ENCODE data around the gene ZNF296.

ZNF296 gene

DNA sequence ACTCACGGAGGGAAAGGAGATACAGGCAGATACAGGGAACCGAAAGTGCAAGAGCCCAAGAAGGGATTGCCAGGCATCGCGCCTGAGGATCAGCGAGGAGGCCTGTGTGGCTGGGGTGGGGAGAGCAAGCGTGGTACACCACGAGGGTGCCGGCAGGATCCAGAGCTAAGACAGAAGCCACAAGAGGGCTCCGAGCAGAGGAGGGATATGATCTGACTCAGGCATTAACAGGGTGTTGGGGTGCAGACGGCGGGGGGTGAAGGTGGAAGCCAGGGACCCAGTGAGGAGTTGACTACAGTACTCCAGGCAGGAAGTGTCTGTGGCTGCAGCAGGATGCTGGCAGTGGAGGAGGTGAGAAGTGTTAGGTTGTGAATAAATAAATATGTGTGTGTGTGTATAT lies 11.3 kb upstream of the ZNF296 start:
- DNase-seq (ENCODE audit: extremely low read depth in 1 of 2, low read depth in 1 of 2) = peak; percentile 29 to 45

GRCh38 chr19:45086480-45086879 lies 10.2 kb upstream of the ZNF296 start:
- no peak for DNase-seq (ENCODE audit: extremely low read depth in 1 of 2, low read depth in 1 of 2)

DNA sequence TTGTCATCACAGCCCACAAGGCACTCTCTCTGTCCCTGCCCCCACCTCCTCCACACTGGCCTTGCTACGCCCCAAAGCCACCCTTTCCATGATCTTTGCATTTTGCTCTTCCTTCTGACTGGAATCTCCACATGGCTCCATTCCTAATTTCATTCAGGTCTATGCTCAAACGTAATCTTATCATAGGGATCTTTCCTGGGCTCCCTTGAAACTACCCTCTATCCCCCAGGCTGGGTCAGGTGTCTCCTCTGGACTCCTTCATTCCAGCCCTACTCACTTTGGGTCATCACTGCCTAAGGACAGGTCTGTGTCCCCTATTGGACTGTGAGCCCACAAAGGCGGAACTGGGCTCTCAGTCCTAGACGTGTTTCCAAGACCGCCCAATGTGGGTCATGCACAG lies 5.9 kb upstream of the ZNF296 start:
- no peak for DNase-seq (ENCODE audit: extremely low read depth in 1 of 2, low read depth in 1 of 2)

DNA sequence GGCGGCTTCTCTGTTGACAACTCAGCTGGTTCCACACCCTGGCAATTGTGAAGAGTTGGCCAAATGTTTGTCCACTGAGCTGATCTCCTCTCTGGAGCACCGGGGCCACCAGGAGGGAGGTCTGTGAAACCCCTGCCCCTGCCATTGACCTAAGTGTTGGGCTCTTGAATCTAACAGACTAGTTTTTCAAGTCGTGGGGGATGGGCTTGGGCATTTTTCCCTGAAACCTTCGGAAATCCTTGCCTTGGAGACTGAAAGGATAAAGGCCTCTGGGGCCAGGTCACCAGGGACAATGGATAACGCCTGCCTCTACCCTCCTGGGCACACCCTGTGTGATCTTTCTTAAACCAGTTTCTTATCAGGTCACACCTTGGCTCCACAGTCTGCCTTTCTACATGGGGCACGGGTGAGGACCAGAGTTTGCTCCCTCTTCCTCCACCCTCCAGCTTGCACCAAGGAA lies 3.7 kb upstream of the ZNF296 start:
- DNase-seq (ENCODE audit: extremely low read depth in 1 of 2, low read depth in 1 of 2) = no peak

DNA sequence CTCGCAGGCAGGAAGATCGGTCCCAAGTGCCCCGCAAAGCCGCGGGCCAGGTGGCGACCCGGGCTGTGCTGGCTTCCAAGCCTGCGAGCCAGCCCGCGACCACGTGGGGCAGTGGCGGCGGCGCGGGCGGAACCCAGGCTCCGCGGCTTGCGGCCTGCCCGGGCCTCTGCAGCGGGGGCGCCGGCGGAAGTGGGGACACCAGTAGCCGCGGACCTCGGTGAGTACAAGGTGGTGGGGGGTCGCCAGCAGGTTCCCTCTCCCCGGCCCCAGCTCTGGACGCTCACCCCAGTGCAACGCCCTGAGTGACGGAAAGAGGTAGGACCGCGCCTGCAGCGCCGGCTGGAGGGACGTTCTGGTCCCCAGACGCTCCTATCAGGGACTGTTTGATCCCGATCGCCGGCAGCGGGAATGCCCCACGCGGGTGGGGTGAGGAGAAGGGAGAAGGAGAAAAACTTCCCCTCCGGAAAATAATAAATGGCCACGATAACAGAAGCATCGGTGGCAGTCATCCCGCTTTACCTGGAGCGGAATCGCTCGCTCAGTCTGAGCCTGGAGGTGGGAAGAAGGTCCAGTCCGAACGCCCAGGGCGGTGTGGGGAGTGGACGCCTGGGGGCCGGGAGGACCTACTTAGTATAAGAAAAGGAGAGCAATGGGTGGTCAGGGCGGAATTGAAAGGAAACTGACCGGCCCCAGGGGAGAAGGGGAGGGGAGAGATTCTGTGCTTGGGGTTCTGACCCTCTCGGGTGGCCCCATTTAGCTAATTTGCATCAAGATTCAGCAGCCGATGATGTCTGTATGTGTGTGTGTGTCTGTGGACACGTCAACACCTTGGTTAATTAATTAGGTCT lies 3.0 kb upstream of the ZNF296 start, which contains the start of gene GEMIN7:
TSS of gene GEMIN7 (plus strand) at position 198 of the 848 bp plus-strand sequence. CDS start 10,855 bp downstream, outside the sequence.
- DNase-seq (ENCODE audit: extremely low read depth in 1 of 2, low read depth in 1 of 2) = peak; percentile 37 to 74

DNA sequence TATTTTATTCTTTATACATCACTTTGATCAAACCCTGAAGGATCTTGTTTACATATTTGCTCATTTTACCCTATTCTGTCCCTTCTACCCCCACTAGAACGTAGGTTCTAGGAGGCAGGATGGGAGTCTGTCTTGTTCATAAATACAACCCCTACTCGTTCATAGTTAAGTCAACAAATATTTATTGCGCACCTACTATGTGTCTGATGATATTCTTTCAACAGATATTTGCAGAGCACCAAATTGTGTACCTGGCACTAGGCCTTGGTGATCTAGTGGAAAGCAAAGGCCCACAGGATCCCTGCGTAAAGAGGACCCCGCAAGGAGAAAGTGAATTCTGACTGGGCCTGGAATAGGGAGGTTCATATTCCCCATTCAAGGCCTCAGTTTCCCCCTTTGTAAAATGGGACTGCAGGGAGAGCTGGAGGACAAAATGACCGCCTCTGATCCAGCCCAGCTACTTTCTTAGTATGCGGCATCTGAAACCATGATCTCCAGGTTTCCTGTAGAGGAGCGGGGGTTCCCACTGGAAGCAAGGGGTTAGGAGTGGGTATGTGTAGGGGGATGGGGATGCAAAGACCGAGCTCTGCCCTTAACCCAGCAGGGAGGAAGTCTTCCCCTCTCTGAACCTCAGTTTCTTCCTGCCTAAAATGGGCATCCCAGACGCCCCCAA lies 2.2 kb upstream of the ZNF296 start:
- DNase-seq (ENCODE audit: extremely low read depth in 1 of 2, low read depth in 1 of 2) = no peak

DNA sequence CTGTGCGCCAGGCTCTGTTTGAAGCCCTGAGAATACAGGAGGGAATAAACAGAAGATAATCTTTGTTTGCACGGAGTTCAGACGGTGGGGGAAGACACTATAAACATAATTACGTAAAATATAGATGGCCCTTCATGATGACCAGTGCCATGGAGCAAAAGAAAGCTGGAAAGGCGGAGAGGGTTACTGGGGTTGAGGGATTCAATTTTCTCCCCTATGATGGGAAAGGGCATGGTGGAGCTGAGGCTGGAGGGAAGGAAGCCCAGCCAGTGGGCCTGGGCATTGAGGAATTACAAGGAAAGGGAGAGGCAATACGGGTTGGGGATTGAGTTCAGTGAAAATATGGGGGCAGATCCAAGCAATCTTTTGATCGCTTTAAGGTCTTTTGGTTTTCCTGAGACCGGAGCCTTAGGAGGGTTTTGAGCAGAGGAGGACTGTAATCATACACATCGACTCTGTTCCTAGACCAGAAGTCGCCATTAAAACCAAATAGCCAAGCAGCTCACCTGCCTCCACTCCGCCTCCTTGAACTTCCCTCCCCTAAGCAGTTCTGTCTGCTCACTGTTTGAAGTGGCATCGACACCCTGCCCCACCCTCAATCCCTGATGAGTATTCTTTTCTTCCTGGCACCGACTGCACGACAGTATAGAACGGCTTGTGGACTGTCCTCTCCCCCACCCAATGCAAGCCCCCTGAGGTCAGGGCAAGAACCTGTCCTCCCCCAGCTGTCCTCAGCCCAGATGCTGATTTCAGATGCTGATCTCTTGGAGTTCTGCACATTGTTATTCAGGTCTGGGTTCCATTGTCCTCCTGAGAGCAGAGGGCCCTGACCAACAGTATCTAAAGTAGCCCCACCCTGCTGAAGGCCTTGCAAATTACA lies 813 bp upstream of the ZNF296 start:
- no peak for DNase-seq (ENCODE audit: extremely low read depth in 1 of 2, low read depth in 1 of 2)

- DNase-seq (ENCODE audit: extremely low read depth in 1 of 2, low read depth in 1 of 2) = no peak
Measured at GRCh38 chr19:45075301-45076028, 813 bp downstream of the ZNF296 start.

DNA sequence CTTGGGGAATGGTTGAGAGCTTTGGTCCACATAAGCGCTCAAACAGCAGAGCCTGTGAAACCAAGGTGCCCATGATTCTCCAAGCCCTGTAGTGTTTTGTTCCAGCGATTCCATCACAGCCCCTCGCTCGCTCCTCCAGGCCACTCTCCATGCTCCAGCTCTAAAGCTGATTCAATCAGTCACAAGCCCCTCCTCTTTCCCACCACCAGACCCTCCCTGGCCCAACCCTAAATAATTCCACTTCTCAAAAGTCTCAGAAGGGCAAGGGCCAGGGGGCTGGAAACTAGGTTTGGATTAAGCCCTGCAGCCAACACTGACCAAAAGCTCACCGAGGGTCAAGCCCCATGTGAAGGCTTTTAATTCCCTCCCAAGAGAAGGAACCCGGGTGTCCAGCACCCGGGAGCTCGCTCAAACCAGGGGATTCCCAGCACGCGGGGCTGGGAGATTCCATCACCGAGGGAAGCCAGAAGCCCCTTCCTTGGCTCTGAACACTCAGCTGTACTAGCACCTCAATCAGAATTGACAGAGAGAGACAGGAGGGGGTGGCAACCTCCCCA lies 1.5 kb downstream of the ZNF296 start:
- no peak for DNase-seq (ENCODE audit: extremely low read depth in 1 of 2, low read depth in 1 of 2)

GRCh38 chr19:45071969-45072790 lies 4.1 kb downstream of the ZNF296 start:
- no peak for DNase-seq (ENCODE audit: extremely low read depth in 1 of 2, low read depth in 1 of 2)

DNA sequence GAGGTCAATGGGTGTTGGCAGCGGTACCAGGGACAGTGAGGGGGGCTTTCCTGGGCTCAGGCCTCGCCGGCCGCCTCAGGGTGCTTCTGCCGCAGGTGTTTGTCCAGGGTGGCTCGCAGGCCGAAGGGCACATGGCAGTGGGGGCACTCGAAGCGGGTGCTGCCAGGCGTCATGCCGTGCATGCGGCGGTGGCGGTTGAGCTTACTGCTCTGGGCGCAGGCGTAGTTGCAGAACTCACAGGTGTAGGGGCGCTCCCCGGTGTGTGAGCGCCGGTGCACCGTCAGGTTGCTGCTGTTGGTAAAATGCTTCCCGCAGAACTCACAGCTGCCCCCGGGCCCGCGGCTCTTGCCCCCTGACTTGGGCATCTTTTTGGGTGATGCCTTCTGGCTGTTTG lies 4.7 kb downstream of the ZNF296 start:
- no peak for DNase-seq (ENCODE audit: extremely low read depth in 1 of 2, low read depth in 1 of 2)

GRCh38 chr19:45070861-45071544 lies 5.3 kb downstream of the ZNF296 start:
- DNase-seq (ENCODE audit: extremely low read depth in 1 of 2, low read depth in 1 of 2) = no peak

DNA sequence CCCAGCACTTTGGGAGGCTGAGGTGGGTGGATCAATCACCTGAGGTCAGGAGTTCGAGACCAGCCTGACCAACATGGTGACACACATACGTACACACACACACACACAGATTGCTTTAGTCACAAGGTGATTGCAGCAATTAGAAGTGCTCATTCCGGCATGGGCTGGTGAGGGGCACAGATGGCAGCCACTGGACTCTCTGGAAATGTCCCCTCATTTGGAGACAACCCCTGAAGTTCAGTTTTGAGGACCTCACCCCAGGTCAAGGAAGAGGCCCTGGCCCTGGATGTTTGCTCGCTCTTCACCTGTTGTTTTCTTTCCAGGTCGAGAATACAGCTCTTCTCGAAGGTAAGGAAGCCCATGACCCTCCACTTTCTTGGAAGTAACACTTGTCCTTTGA lies 6.1 kb downstream of the ZNF296 start:
- no peak for DNase-seq (ENCODE audit: extremely low read depth in 1 of 2, low read depth in 1 of 2)

- DNase-seq (ENCODE audit: extremely low read depth in 1 of 2, low read depth in 1 of 2) = no peak
Measured at GRCh38 chr19:45069056-45069455, 7.2 kb downstream of the ZNF296 start.

- no peak for DNase-seq (ENCODE audit: extremely low read depth in 1 of 2, low read depth in 1 of 2)
Measured at GRCh38 chr19:45068041-45068440, 8.2 kb downstream of the ZNF296 start.

DNA sequence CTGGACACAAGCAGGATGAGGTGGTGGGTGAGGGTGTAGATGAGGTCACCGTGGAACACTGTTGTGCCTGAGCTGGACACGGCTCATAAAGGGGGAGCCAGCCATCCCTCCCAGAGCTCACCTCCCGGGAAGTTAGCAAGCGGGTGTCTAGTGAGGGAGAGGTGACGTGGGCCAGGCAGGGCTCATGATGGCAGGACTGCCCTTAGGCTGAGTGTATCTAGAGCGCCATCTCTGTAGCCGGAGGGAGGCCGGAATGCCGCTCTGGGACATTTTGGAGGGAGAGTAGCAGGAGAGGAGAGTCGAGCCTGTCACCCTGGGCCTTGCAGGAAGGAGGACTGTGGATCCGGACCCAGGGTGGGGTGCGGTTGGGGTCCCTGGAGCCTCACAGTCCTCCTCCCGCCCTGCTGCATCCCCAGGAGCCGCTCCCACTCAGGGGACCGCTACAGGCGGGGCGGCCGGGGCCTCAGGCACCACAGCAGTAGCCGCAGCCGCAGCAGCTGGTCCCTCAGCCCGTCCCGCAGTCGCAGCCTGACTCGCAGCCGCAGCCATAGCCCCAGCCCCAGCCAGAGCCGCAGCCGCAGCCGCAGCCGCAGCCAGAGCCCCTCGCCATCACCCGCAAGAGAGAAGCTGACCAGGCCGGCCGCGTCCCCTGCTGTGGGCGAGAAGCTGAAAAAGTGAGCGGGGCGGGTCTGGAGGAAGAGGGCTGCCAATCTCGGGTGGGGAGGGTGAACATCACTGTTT lies 9.2 kb downstream of the ZNF296 start:
- no peak for DNase-seq (ENCODE audit: extremely low read depth in 1 of 2, low read depth in 1 of 2)

DNA sequence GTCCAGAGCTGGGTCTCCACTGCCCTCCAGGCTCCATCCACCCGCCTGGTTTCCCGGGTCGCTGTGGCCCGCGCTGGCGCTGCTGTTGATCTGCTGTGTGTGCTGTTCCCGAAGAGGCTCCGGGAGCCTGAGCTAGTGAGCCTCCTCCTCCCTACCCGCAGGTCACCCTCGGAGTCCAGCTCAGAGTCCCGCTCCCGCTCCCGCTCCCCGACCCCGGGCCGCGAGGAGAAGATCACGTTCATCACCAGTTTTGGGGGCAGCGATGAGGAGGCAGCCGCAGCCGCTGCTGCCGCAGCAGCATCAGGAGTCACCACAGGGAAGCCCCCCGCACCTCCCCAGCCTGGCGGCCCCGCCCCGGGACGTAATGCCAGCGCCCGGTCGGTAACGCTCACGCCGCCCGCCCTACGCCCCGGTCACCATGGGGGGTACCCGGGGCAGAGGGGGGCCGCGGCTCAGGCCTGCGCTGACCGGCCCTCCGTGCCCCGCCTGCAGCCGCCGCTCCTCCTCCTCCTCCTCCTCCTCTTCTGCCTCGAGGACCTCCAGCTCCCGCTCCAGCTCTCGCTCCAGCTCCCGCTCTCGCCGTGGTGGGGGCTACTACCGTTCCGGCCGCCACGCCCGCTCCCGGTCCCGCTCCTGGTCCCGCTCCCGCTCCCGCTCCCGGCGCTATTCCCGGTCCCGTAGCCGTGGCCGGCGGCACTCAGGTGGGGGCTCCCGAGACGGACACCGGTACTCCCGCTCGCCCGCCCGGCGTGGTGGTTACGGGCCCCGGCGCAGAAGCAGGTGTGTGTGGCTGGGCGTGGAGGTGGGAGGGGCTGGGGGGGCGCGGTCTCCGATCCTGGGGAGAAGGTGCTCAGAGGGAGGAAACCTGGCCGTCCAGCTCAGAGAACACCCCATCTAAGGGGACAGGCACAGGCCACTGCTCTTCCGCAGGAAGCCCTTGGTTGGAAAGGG lies 12.2 kb downstream of the ZNF296 start:
- DNase-seq (ENCODE audit: extremely low read depth in 1 of 2, low read depth in 1 of 2) = no peak

Data from activated CD8-positive, alpha-beta memory T cell treated with anti-CD3 and anti-CD28 coated beads for 1 hour (primary cell).